Caco-2 (cell line): ENCODE results near the gene CIBAR2. TPM values are rescaled to one million over a fixed set of nuclear protein-coding genes. Genes with fewer than 3 reads are reported as not detected.

Source experiments
- BruUV-seq: library from RNA; stranded (reverse); fragments of 400-500 nt; replicated peaks from 2 replicates; lab custom pipeline; 2021; lab: Mats Ljungman, UMichigan
- CTCF ChIA-PET: fragments of 300-600 bp; sonication (Branson Sonifier 250); formaldehyde crosslinking; loops from one replicate; lab custom pipeline; 2022; ENCODE audit warnings: antibody characterized with exemption; lab: Charles Lee
- POLR2A ChIA-PET: fragments of 300-600 bp; sonication (Branson Sonifier 250); formaldehyde crosslinking; loops from one replicate; lab custom pipeline; 2022; ENCODE audit warnings: antibody characterized with exemption; lab: Charles Lee
- DNase-seq, 2 experiments: peaks; one replicate each; pipeline versions ENCODE4 v3.0.0 to v3.0.0-alpha.2; 2020 to 2022
- H3K27me3 ChIP-seq: replicated peaks from 2 replicates; pipeline ENCODE4 v1.6.0; 2011; ENCODE audit warnings: low read length; ENCODE audit not compliant: control insufficient read depth, insufficient read depth
- H3K36me3 ChIP-seq: 2 replicates; pipeline ENCODE4 v1.5.1; 2011; ENCODE audit warnings: low read length; ENCODE audit not compliant: control insufficient read depth, insufficient read depth
- H3K4me1 ChIP-seq: fragments of 250-450 bp; sonication (Bioruptor Pico); 2 replicates; pipeline ENCODE4 v1.5.1; 2020; ENCODE audit warnings: mild to moderate bottlenecking
- H3K4me3 ChIP-seq: 2 replicates; pipeline ENCODE4 v1.5.1; 2011; ENCODE audit warnings: low read depth, mild to moderate bottlenecking, control low read depth, low read length
- H3K9me3 ChIP-seq: fragments of 250-450 bp; sonication (Bioruptor Pico); 2 replicates; pipeline ENCODE4 v1.5.1; 2020; ENCODE audit warnings: mild to moderate bottlenecking, moderate library complexity
- H3K27ac Mint-ChIP-seq: one replicate; pipeline ENCODE4 v1.8.0; 2022; ENCODE audit warnings: mixed read lengths; ENCODE audit not compliant: unreplicated experiment
- H3K27me3 Mint-ChIP-seq: one replicate; pipeline ENCODE4 v1.8.0; 2022; ENCODE audit warnings: mixed read lengths; ENCODE audit not compliant: insufficient read depth, unreplicated experiment
- H3K36me3 Mint-ChIP-seq: one replicate; pipeline ENCODE4 v1.8.0; 2022; ENCODE audit warnings: mild to moderate bottlenecking, mixed read lengths; ENCODE audit not compliant: insufficient read depth, unreplicated experiment
- H3K4me1 Mint-ChIP-seq: one replicate; pipeline ENCODE4 v1.8.0; 2022; ENCODE audit warnings: low read depth, mixed read lengths; ENCODE audit not compliant: unreplicated experiment
- H3K4me3 Mint-ChIP-seq: one replicate; pipeline ENCODE4 v1.8.0; 2022; ENCODE audit warnings: mild to moderate bottlenecking, moderate library complexity, mixed read lengths; ENCODE audit not compliant: unreplicated experiment
- H3K9me3 Mint-ChIP-seq: one replicate; pipeline ENCODE4 v1.8.0; 2022; ENCODE audit warnings: mixed read lengths; ENCODE audit not compliant: unreplicated experiment
- intact Hi-C: fragments of 100-400 bp; cut with micrococcal nuclease; formaldehyde crosslinking; loops from one replicate; pipeline ENCODE4 v1.10.0; 2022; ENCODE audit not compliant: unreplicated experiment
- total RNA-seq: library from RNA; stranded (reverse); gene quantifications from 2 replicates; pipeline ENCODE4 v1.2.3, GENCODE V29; 2022
- TF ChIP-seq, protein P1 (sequence below), 2 experiments: fragments of 200-600 bp in 1 of 2; IDR thresholded peaks; 1 replicate in 1 of 2; 2 replicates in 1 of 2; pipeline versions ENCODE4 v1.5.1 to v1.8.0; 2011 to 2022; ENCODE audit warnings: antibody characterized with exemption in 1 of 2, control low read depth in 1 of 2, inconsistent platforms in 1 of 2, low read depth in 1 of 2, low read length in 1 of 2, mild to moderate bottlenecking in 1 of 2, moderate library complexity in 1 of 2; ENCODE audit not compliant: insufficient read depth in 1 of 2, severe bottlenecking in 1 of 2, unreplicated experiment in 1 of 2

CIBAR2 gene
- total RNA-seq, 1 experiment from 2014 or later: not detected

DNA sequence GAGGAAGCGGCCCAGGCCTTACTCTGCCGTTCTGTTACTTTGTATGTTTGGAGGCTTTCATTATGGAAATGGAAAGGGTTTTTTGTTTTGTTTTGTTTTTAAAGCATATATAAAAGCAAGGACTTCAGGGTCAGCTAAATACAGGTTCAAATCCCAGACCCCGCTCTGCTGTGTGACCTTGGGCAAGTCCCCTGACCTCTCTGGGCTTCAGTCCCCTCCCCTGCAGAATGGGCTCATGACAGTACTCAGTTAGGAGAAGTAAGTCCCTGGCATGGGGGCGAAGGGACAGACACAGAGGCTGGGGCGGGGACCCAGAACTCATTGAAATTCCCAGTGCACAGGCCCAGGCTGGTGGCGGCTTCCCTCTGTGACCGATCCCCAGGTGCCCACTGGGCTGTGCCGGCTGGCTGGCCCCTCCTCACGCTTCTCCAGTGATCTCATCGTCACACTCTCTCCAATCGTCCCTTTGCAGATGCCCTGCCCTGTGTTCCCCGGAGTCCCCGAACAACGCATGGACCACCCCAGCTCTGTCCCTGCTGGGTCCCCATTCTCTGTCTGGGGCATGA is 979 bp upstream of the CIBAR2 start:
- peaks cover 7% of the 10 kb centered on the region for H3K4me1 Mint-ChIP-seq
- no peak overlapping the region for H3K27ac Mint-ChIP-seq
- H3K9me3 ChIP-seq: no peaks in the 10 kb centered on the region; the same call in 1 of the 2 replicates
- intact Hi-C loops: no loop called here
- CTCF ChIA-PET: interaction anchor here (1.0 kb wide), 1 partner anchor 10 kb away, joined by 3 read pairs; no protein-coding TSS in a partner anchor
- no peaks in the 10 kb centered on the region for H3K27me3 Mint-ChIP-seq
- H3K4me3 ChIP-seq: no peak overlapping the region
- no peaks in the 10 kb centered on the region for H3K9me3 Mint-ChIP-seq
- no peaks in the 10 kb centered on the region for H3K36me3 ChIP-seq
- POLR2A ChIA-PET: no interaction called here
- TF ChIP-seq, protein P1, sequence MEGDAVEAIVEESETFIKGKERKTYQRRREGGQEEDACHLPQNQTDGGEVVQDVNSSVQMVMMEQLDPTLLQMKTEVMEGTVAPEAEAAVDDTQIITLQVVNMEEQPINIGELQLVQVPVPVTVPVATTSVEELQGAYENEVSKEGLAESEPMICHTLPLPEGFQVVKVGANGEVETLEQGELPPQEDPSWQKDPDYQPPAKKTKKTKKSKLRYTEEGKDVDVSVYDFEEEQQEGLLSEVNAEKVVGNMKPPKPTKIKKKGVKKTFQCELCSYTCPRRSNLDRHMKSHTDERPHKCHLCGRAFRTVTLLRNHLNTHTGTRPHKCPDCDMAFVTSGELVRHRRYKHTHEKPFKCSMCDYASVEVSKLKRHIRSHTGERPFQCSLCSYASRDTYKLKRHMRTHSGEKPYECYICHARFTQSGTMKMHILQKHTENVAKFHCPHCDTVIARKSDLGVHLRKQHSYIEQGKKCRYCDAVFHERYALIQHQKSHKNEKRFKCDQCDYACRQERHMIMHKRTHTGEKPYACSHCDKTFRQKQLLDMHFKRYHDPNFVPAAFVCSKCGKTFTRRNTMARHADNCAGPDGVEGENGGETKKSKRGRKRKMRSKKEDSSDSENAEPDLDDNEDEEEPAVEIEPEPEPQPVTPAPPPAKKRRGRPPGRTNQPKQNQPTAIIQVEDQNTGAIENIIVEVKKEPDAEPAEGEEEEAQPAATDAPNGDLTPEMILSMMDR (IDR thresholded peaks at IDR 0.05; ENCODE audit: insufficient read depth in 1 of 2, low read depth in 1 of 2, low read length in 1 of 2, severe bottlenecking in 1 of 2, unreplicated experiment in 1 of 2): no peak
- DNase-seq: no peak
- H3K4me3 Mint-ChIP-seq: no peak overlapping the region
- H3K36me3 Mint-ChIP-seq: peaks cover 6% of the 10 kb centered on the region
- H3K4me1 ChIP-seq: no peaks in the 10 kb centered on the region; the same call in 1 of the 2 replicates
- H3K27me3 ChIP-seq: no peaks in the 10 kb centered on the region
- BruUV-seq: no TSS peak

DNA sequence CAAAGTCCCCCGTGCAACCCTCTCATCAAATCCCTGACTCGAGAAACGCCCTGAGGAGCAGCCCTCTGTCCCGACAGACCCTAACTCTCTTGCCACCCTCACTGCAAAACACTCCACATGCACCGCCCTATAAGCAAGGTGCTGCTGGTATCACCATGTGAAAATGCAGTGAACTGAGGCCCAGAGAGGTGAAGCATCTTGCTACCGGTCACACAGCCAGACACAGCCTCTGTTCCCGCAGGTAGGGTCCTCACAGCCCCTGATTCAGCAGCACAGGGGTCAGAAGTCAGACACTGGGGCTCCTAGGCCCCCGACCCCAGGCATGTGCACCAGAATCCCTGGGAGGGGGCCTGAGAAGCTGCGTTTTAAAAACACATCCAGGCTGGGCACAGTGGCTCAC is 1.1 kb downstream of the CIBAR2 start:
- no peak overlapping the region for H3K27ac Mint-ChIP-seq
- intact Hi-C loops: no loop called here
- CTCF ChIA-PET: no interaction called here

DNA sequence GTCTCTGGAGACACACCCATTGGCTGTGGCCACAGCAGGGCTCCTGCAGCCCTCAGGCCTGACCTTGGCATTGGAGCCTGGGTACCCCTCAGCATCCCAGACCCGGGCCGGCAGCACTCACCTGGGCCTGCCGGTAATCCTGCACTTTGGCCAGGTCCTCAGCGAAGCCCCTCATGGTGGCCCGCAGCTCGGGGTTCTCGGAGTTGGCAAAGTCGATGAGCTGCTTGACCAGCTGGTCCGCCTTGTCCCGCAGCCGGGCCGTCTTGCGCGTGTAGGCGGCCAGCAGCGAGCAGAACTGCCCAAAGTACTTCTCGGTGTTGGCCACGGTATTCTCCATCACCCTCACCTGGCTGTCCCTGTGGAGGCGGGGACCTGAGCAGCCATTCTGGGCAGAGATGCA is 2.2 kb downstream of the CIBAR2 start:
- ChIA-PET POLR2A (no interaction called here), CTCF (no interaction called here)
- peaks cover 4% of the 10 kb centered on the region for H3K36me3 Mint-ChIP-seq
- Histone ChIP-seq H3K36me3 (no peaks in the 10 kb centered on the region), H3K27me3 (no peaks in the 10 kb centered on the region), H3K4me1 (no peaks in the 10 kb centered on the region; the same call in 1 of the 2 replicates), H3K9me3 (no peaks in the 10 kb centered on the region), H3K4me3 (no peak overlapping the region)
- H3K27me3 Mint-ChIP-seq: no peaks in the 10 kb centered on the region
- no TSS peak for BruUV-seq
- no peak overlapping the region for H3K4me3 Mint-ChIP-seq
- intact Hi-C loops: no loop called here
- no peaks in the 10 kb centered on the region for H3K9me3 Mint-ChIP-seq
- TF ChIP-seq, protein P1 (IDR thresholded peaks at IDR 0.05; ENCODE audit: insufficient read depth in 1 of 2, low read depth in 1 of 2, low read length in 1 of 2, severe bottlenecking in 1 of 2, unreplicated experiment in 1 of 2): no peak
- no peak overlapping the region for H3K27ac Mint-ChIP-seq
- DNase-seq: no peak
- peaks cover 5% of the 10 kb centered on the region for H3K4me1 Mint-ChIP-seq

More for the DNA sequence above, 1.1 kb downstream of the CIBAR2 start:
- Mint-ChIP-seq H3K36me3 (peaks cover 6% of the 10 kb centered on the region), H3K27me3 (no peaks in the 10 kb centered on the region), H3K4me3 (no peak overlapping the region), H3K4me1 (peaks cover 7% of the 10 kb centered on the region), H3K9me3 (no peaks in the 10 kb centered on the region)
- BruUV-seq: no TSS peak
- H3K4me1 ChIP-seq: no peaks in the 10 kb centered on the region; the same call in 1 of the 2 replicates
- DNase-seq: no peak
- TF ChIP-seq, protein P1 (IDR thresholded peaks at IDR 0.05; ENCODE audit: insufficient read depth in 1 of 2, low read depth in 1 of 2, low read length in 1 of 2, severe bottlenecking in 1 of 2, unreplicated experiment in 1 of 2): no peak
- no peaks in the 10 kb centered on the region for H3K27me3 ChIP-seq
- no peak overlapping the region for H3K4me3 ChIP-seq
- no peaks in the 10 kb centered on the region for H3K9me3 ChIP-seq
- POLR2A ChIA-PET: no interaction called here
- no peaks in the 10 kb centered on the region for H3K36me3 ChIP-seq
